GM10248 (cell line): ENCODE measurements around the gene MAD1L1.

Experiments used
- CTCF ChIA-PET: fragments of 300-600 bp; sonication (Branson Sonifier 250); formaldehyde crosslinking; extraction: SDS; loops from one replicate; lab custom pipeline; 2021; ENCODE audit warnings: antibody characterized with exemption; lab: Yijun Ruan, JAX
- POLR2A ChIA-PET: fragments of 350-650 bp; sonication (Branson Sonifier 250); formaldehyde crosslinking; extraction: SDS; loops from one replicate; lab custom pipeline; 2020; ENCODE audit warnings: antibody characterized with exemption; lab: Yijun Ruan, JAX
- DNase-seq: peaks from one replicate; pipeline ENCODE4 v3.0.0; 2012; ENCODE audit errors: extremely low spot score
- CTCF ChIP-seq: IDR thresholded peaks from 2 replicates; pipeline ENCODE4 v1.5.1; 2012; ENCODE audit warnings: mild to moderate bottlenecking, low read depth; ENCODE audit errors: extremely low read depth, missing control alignments, control extremely low read depth

The MAD1L1 gene

GRCh38 chr7:2224491-2224928 is 8.2 kb downstream of the MAD1L1 start:
- POLR2A ChIA-PET = no interaction called here
- CTCF ChIA-PET = interaction anchor here (1.1 to 1.8 kb wide), 4 partner anchors 14 to 646 kb away, joined by 3 to 7 read pairs (median 4); no protein-coding TSS in a partner anchor
- DNase-seq = no peak
- TF ChIP-seq CTCF = no peak

- DNase-seq = no peak
- no peak for TF ChIP-seq CTCF
- POLR2A ChIA-PET = no interaction called here
- CTCF ChIA-PET = interaction anchor here (1.1 to 1.8 kb wide), 4 partner anchors 13 to 644 kb away, joined by 3 to 7 read pairs (median 4); no protein-coding TSS in a partner anchor
Observed at GRCh38 chr7:2223321-2223720, 9.4 kb downstream of the MAD1L1 start.

GRCh38 chr7:2222516-2222915 is 10.2 kb downstream of the MAD1L1 start:
- CTCF ChIA-PET = interaction anchor here (1.4 kb wide), 1 partner anchor 125 kb away, joined by 4 read pairs; no protein-coding TSS in a partner anchor
- no peak for TF ChIP-seq CTCF
- no peak for DNase-seq
- POLR2A ChIA-PET = no interaction called here

GRCh38 chr7:2220954-2221353 is 11.8 kb downstream of the MAD1L1 start:
- ChIA-PET CTCF (interaction anchor here (1.4 kb wide), 1 partner anchor 127 kb away, joined by 4 read pairs; no protein-coding TSS in a partner anchor), POLR2A (no interaction called here)
- DNase-seq = no peak
- TF ChIP-seq CTCF = no peak

- DNase-seq = no peak
- CTCF ChIA-PET = no interaction called here
- POLR2A ChIA-PET = interaction anchor here (0.6 kb wide), 1 partner anchor 50 kb away, joined by 7 read pairs; no protein-coding TSS in a partner anchor
- TF ChIP-seq CTCF = no peak
Observed at GRCh38 chr7:2220506-2220905, 12.2 kb downstream of the MAD1L1 start.

GRCh38 chr7:2220030-2220429 is 12.7 kb downstream of the MAD1L1 start:
- TF ChIP-seq CTCF = no peak
- ChIA-PET CTCF (no interaction called here), POLR2A (interaction anchor here (0.6 kb wide), 1 partner anchor 50 kb away, joined by 7 read pairs; no protein-coding TSS in a partner anchor)
- DNase-seq = no peak

- no peak for DNase-seq
- no peak for TF ChIP-seq CTCF
- ChIA-PET CTCF (no interaction called here), POLR2A (interaction anchor here (0.6 kb wide), 1 partner anchor 51 kb away, joined by 7 read pairs; no protein-coding TSS in a partner anchor)
Observed at GRCh38 chr7:2219606-2220005, 13.1 kb downstream of the MAD1L1 start.
